ENCODE measurements around the gene ESYT2. TPM values are rescaled to one million over a fixed set of nuclear protein-coding genes. Genes with fewer than 3 reads are reported as not detected.

ESYT2 gene
- total and polyA plus RNA-seq, 4 donors = 16.4 to 83.0 (median 58.0) TPM

GRCh38 chr7:158723266-158723665 is 106.0 kb downstream of the ESYT2 start:
- no peak overlapping the region for H3K4me3 ChIP-seq
- no peaks in the 10 kb centered on the region for H3K36me3 ChIP-seq (ENCODE audit: control insufficient read depth in 4 of 4, insufficient read depth in 4 of 4, low read length in 4 of 4)
- no peaks in the 10 kb centered on the region for H3K4me1 ChIP-seq (ENCODE audit: control insufficient read depth in 5 of 5, insufficient read depth in 5 of 5, low read length in 5 of 5)
- no peak overlapping the region for H3K27ac ChIP-seq (ENCODE audit: low read depth in 1 of 2, low read length in 1 of 2)
- no peaks in the 10 kb centered on the region for H3K9me3 ChIP-seq (ENCODE audit: control insufficient read depth in 4 of 4, insufficient read depth in 3 of 4, low read length in 3 of 4)
- H3K27me3 ChIP-seq (ENCODE audit: control insufficient read depth in 3 of 3, insufficient read depth in 3 of 3, low read length in 2 of 3) = peaks cover 0 to 6% (median 0%) of the 10 kb centered on the region in 3 donors
- no peak for ATAC-seq (ENCODE audit: insufficient read depth, low FRiP score)
- 92% methylated on average over 13 of the region's 13 CpGs for WGBS, 2 donors
- H3K9ac ChIP-seq (ENCODE audit: insufficient read depth in 1 of 2, low read length in 2 of 2) = no peak overlapping the region
- DNase-seq = no peak
- TF ChIP-seq, protein P1, sequence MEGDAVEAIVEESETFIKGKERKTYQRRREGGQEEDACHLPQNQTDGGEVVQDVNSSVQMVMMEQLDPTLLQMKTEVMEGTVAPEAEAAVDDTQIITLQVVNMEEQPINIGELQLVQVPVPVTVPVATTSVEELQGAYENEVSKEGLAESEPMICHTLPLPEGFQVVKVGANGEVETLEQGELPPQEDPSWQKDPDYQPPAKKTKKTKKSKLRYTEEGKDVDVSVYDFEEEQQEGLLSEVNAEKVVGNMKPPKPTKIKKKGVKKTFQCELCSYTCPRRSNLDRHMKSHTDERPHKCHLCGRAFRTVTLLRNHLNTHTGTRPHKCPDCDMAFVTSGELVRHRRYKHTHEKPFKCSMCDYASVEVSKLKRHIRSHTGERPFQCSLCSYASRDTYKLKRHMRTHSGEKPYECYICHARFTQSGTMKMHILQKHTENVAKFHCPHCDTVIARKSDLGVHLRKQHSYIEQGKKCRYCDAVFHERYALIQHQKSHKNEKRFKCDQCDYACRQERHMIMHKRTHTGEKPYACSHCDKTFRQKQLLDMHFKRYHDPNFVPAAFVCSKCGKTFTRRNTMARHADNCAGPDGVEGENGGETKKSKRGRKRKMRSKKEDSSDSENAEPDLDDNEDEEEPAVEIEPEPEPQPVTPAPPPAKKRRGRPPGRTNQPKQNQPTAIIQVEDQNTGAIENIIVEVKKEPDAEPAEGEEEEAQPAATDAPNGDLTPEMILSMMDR (IDR thresholded peaks at IDR 0.05; ENCODE audit: control extremely low read depth, extremely low read depth) = no peak

GRCh38 chr7:158722574-158723237 is 106.6 kb downstream of the ESYT2 start:
- no peaks in the 10 kb centered on the region for H3K36me3 ChIP-seq (ENCODE audit: control insufficient read depth in 4 of 4, insufficient read depth in 4 of 4, low read length in 4 of 4)
- DNase-seq (no peak), ATAC-seq (ENCODE audit: insufficient read depth, low FRiP score) (no peak)
- 94 to 96% methylated on average over 6 of the region's 6 CpGs for WGBS, 2 donors
- no peak overlapping the region for H3K27ac ChIP-seq (ENCODE audit: low read depth in 1 of 2, low read length in 1 of 2)
- no peak overlapping the region for H3K9ac ChIP-seq (ENCODE audit: insufficient read depth in 1 of 2, low read length in 2 of 2)
- no peak overlapping the region for H3K4me3 ChIP-seq
- H3K27me3 ChIP-seq (ENCODE audit: control insufficient read depth in 3 of 3, insufficient read depth in 3 of 3, low read length in 2 of 3) = peaks cover 0 to 6% (median 0%) of the 10 kb centered on the region in 3 donors
- H3K9me3 ChIP-seq (ENCODE audit: control insufficient read depth in 4 of 4, insufficient read depth in 3 of 4, low read length in 3 of 4) = no peaks in the 10 kb centered on the region
- no peaks in the 10 kb centered on the region for H3K4me1 ChIP-seq (ENCODE audit: control insufficient read depth in 5 of 5, insufficient read depth in 5 of 5, low read length in 5 of 5)
- TF ChIP-seq, protein P1 (IDR thresholded peaks at IDR 0.05; ENCODE audit: control extremely low read depth, extremely low read depth) = no peak

- no peak for DNase-seq
- H3K27ac ChIP-seq (ENCODE audit: low read depth in 1 of 2, low read length in 1 of 2) = no peak overlapping the region
- TF ChIP-seq, protein P1 (IDR thresholded peaks at IDR 0.05; ENCODE audit: control extremely low read depth, extremely low read depth) = no peak
- H3K27me3 ChIP-seq (ENCODE audit: control insufficient read depth in 3 of 3, insufficient read depth in 3 of 3, low read length in 2 of 3) = peaks cover 0 to 6% (median 0%) of the 10 kb centered on the region in 3 donors
- H3K4me1 ChIP-seq (ENCODE audit: control insufficient read depth in 5 of 5, insufficient read depth in 5 of 5, low read length in 5 of 5) = no peaks in the 10 kb centered on the region
- no peaks in the 10 kb centered on the region for H3K9me3 ChIP-seq (ENCODE audit: control insufficient read depth in 4 of 4, insufficient read depth in 3 of 4, low read length in 3 of 4)
- no peak overlapping the region for H3K4me3 ChIP-seq
- no peak for ATAC-seq (ENCODE audit: insufficient read depth, low FRiP score)
- H3K9ac ChIP-seq (ENCODE audit: insufficient read depth in 1 of 2, low read length in 2 of 2) = no peak overlapping the region
- 47 to 74% methylated on average over 9 of the region's 9 CpGs for WGBS, 2 donors
- no peaks in the 10 kb centered on the region for H3K36me3 ChIP-seq (ENCODE audit: control insufficient read depth in 4 of 4, insufficient read depth in 4 of 4, low read length in 4 of 4)
These were observed 109.2 kb downstream of the ESYT2 start for GRCh38 chr7:158720112-158720511.

GRCh38 chr7:158716802-158717201 is 112.5 kb downstream of the ESYT2 start:
- 79 to 81% methylated on average over 1 of the region's 1 CpG for WGBS, 2 donors

More at GRCh38 chr7:158716802-158717201, 112.5 kb downstream of the ESYT2 start:
- TF ChIP-seq, protein P1 (IDR thresholded peaks at IDR 0.05; ENCODE audit: control extremely low read depth, extremely low read depth) = no peak
- no peaks in the 10 kb centered on the region for H3K4me1 ChIP-seq (ENCODE audit: control insufficient read depth in 5 of 5, insufficient read depth in 5 of 5, low read length in 5 of 5)
- DNase-seq = no peak
- H3K4me3 ChIP-seq = no peak overlapping the region
- ATAC-seq (ENCODE audit: insufficient read depth, low FRiP score) = no peak
- H3K27ac ChIP-seq (ENCODE audit: low read depth in 1 of 2, low read length in 1 of 2) = no peak overlapping the region
- H3K27me3 ChIP-seq (ENCODE audit: control insufficient read depth in 3 of 3, insufficient read depth in 3 of 3, low read length in 2 of 3) = peaks cover 0 to 6% (median 0%) of the 10 kb centered on the region in 3 donors
- H3K9me3 ChIP-seq (ENCODE audit: control insufficient read depth in 4 of 4, insufficient read depth in 3 of 4, low read length in 3 of 4) = no peaks in the 10 kb centered on the region
- H3K9ac ChIP-seq (ENCODE audit: insufficient read depth in 1 of 2, low read length in 2 of 2) = no peak overlapping the region
- H3K36me3 ChIP-seq (ENCODE audit: control insufficient read depth in 4 of 4, insufficient read depth in 4 of 4, low read length in 4 of 4) = no peaks in the 10 kb centered on the region

Data from lung (tissue), 12 donors.